Panc1 (cell line): ENCODE measurements around the gene CA5A. TPM values are rescaled to one million over a fixed set of nuclear protein-coding genes. Genes with fewer than 3 reads are reported as not detected.
"Not testable (repeated sequence)": the region's sequence is repeated elsewhere in the genome, so short reads cannot be mapped to it uniquely, and the experiment has no call there.

Experiments used
- ATAC-seq: fragments of 200-7000 bp; cut with Tn5 transposase; 2 replicates; pipeline ENCODE4 v1.9.1; 2020; ENCODE audit warnings: mild to moderate bottlenecking, moderate library complexity
- Bru-seq: library from RNA; stranded (reverse); fragments of 400-500 nt; gene quantifications from one replicate; lab custom pipeline; 2021; lab: Mats Ljungman, UMichigan
- BruChase-seq, 2 experiments: library from RNA; stranded (reverse); fragments of 400-500 nt; gene quantifications; one replicate each; lab custom pipeline; 2021; lab: Mats Ljungman, UMichigan
- BruUV-seq: library from RNA; stranded (reverse); fragments of 400-500 nt; replicated peaks from 2 replicates; lab custom pipeline; 2021; lab: Mats Ljungman, UMichigan
- CTCF ChIA-PET: fragments of 300-600 bp; sonication (Branson Sonifier 250); formaldehyde crosslinking; loops from one replicate; lab custom pipeline; 2022; ENCODE audit warnings: antibody characterized with exemption; lab: Charles Lee
- POLR2A ChIA-PET: fragments of 300-600 bp; sonication (Branson Sonifier 250); formaldehyde crosslinking; loops from one replicate; lab custom pipeline; 2022; ENCODE audit warnings: antibody characterized with exemption; lab: Charles Lee
- DNase-seq: peaks from one replicate; pipeline ENCODE4 v3.0.0-alpha.2; 2010; ENCODE audit warnings: low read depth, low spot score
- H3K27ac ChIP-seq: 2 replicates; pipeline ENCODE4 v1.5.1; 2011; ENCODE audit warnings: mild to moderate bottlenecking, low read length, inconsistent platforms
- H3K27me3 ChIP-seq: fragments of 200-500 bp; sonication (Bioruptor generic); 2 replicates; pipeline ENCODE4 v1.6.0; 2014; ENCODE audit warnings: low read length, inconsistent platforms; ENCODE audit not compliant: control insufficient read depth, insufficient read depth
- H3K36me3 ChIP-seq: fragments of 200-500 bp; sonication (Bioruptor generic); 2 replicates; pipeline ENCODE4 v1.5.1; 2014; ENCODE audit warnings: inconsistent platforms, mild to moderate bottlenecking, low read length, moderate library complexity; ENCODE audit not compliant: control insufficient read depth, insufficient read depth
- H3K4me1 ChIP-seq: 2 replicates; pipeline ENCODE4 v1.5.1; 2011; ENCODE audit warnings: inconsistent platforms, mild to moderate bottlenecking, low read length, moderate library complexity; ENCODE audit not compliant: control insufficient read depth, insufficient read depth
- H3K4me3 ChIP-seq, 2 experiments: 2 replicates each; pipeline ENCODE4 v1.5.1; 2011 to 2012; ENCODE audit warnings: low read depth in 2 of 2, low read length in 2 of 2, mild to moderate bottlenecking in 2 of 2, inconsistent platforms in 1 of 2, moderate library complexity in 1 of 2
- H3K9me3 ChIP-seq: fragments of 200-500 bp; sonication (Bioruptor generic); 2 replicates; pipeline ENCODE4 v1.5.1; 2014; ENCODE audit warnings: low read depth, mild to moderate bottlenecking, inconsistent platforms, low read length, moderate library complexity; ENCODE audit not compliant: control insufficient read depth, insufficient read depth
- CTCF ChIP-seq: fragments of 450-650 bp; IDR thresholded peaks from 2 replicates; pipeline ENCODE4 v1.5.1; 2017; ENCODE audit warnings: mild to moderate bottlenecking
- POLR2AphosphoS5 ChIP-seq: IDR thresholded peaks from 2 replicates; pipeline ENCODE4 v1.6.1; 2012; ENCODE audit warnings: mild to moderate bottlenecking, low read depth, low read length, moderate library complexity
- REST ChIP-seq, 2 experiments: IDR thresholded peaks; 2 replicates each; pipeline ENCODE4 v1.6.1; 2011 to 2012; ENCODE audit warnings: low read depth in 2 of 2, control low read depth in 1 of 2, low read length in 1 of 2, mild to moderate bottlenecking in 1 of 2, moderate library complexity in 1 of 2; ENCODE audit not compliant: insufficient read depth in 1 of 2
- SIN3A ChIP-seq: IDR thresholded peaks from 2 replicates; pipeline ENCODE4 v1.6.1; 2012; ENCODE audit warnings: low read depth, mild to moderate bottlenecking, low read length, moderate library complexity, borderline replicate concordance; ENCODE audit not compliant: insufficient read depth
- TCF7L2 ChIP-seq: IDR thresholded peaks from 2 replicates; pipeline ENCODE4 v1.6.1; 2011; ENCODE audit warnings: mild to moderate bottlenecking, low read depth, low read length, inconsistent platforms
- in situ Hi-C: cut with HindIII; loops from 2 replicates; pipeline ENCODE4 v1.10.0; 2016; ENCODE audit warnings: low sequenced_read_pairs, low pct_unique_long_range_greater_than_20kb
- intact Hi-C: fragments of 100-400 bp; cut with micrococcal nuclease; formaldehyde crosslinking; loops from one replicate; pipeline ENCODE4 v1.10.0; 2022; ENCODE audit not compliant: unreplicated experiment
- long read RNA-seq: library from polyadenylated mRNA; unstranded; transcript quantifications from one replicate; pipeline ENCODE4 v2.0.0, GENCODE V29; 2021; ENCODE audit not compliant: unreplicated experiment
- polyA plus RNA-seq: library from polyadenylated mRNA; unstranded; fragments of >200 nt; gene quantifications from one replicate; pipeline ENCODE4 v1.2.1, GENCODE V29; 2012; ENCODE audit warnings: missing spikeins; ENCODE audit not compliant: insufficient read length
- total RNA-seq: library from RNA; stranded (reverse); gene quantifications from one replicate; pipeline ENCODE4 v1.2.1, GENCODE V29; 2021; ENCODE audit not compliant: unreplicated experiment

Gene CA5A
- not detected for total RNA-seq
- polyA plus RNA-seq: 0.06 TPM
- Bru-seq, nascent RNA: percentile 11 among the genes with signal in this experiment
- BruChase-seq, experiment 1, labeled RNA remaining after a 2-hour chase: percentile 9 among the genes with signal in this experiment
- BruChase-seq, experiment 2, labeled RNA remaining after a 6-hour chase: percentile 7 among the genes with signal in this experiment
- long read RNA-seq: 0 reads

DNA sequence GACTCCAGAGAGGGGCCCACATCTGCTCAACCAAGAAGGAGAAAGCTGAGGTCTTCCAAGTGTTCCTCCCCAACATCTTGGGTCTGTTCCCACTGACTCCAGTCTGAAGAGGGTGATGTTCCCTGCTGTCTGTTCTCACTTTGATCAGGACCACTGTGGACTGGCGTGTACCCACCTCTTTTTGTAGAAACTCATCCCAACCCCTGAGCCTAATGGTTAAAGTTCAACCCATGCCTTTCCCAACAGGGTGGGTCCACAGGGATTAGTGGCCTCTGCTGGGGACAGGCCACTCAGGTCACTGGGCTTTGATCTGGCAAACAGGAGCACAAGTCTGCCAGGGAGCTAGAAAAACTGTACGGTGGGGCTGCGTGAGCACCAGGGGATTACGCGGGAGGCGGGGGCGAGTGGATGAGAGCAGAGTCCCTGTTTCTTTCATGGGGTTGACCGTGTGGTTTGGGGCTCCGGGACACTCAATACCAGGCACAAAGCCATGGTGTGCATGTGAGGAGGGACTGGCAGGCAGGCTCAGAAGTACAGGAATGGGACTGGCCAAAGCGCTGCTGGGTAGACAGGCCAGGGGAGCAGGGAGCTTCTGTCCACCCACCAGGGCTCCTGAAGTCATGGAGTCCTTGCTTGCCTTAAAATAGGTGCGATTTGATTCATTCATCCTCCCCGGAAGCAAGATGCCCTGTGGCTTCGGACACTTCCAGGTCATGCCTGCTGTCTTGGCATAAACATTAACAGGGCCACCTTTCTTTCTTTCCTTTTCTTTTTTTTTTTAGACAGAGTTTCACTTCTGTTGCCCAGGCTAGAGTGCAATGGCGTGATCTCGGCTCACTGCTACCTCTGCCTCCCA, at the start of gene CA5A:
TSS of gene CA5A (minus strand) at position 155 of the 856 bp plus-strand sequence. CDS start at position 76, 79 bp downstream.
- H3K27me3 ChIP-seq: no peaks in the 10 kb centered on the region
- no peak for TF ChIP-seq REST (IDR thresholded peaks at IDR 0.05; ENCODE audit: insufficient read depth in 1 of 2, low read depth in 2 of 2, low read length in 1 of 2)
- TF ChIP-seq CTCF: no peak
- TF ChIP-seq TCF7L2: no peak
- TF ChIP-seq SIN3A: no peak
- no peak for TF ChIP-seq POLR2AphosphoS5
- in situ Hi-C loops (no loop called here), intact Hi-C loops (no loop called here)
- ChIA-PET POLR2A (interaction anchor here (0.6 kb wide), 1 partner anchor 9 kb away, joined by 4 read pairs; no protein-coding TSS in a partner anchor), CTCF (no interaction called here)
- DNase-seq (no peak), ATAC-seq (no peak)
- no peaks in the 10 kb centered on the region for H3K9me3 ChIP-seq
- no peaks in the 10 kb centered on the region for H3K36me3 ChIP-seq
- H3K4me1 ChIP-seq: no peaks in the 10 kb centered on the region
- no TSS peak for BruUV-seq
- H3K4me3 ChIP-seq: no peak within 1 kb of the TSS
- H3K27ac ChIP-seq: no peak within 1 kb of the TSS

GRCh38 chr16:87985493-87985892, 49.2 kb upstream of the CA5A start:
- ATAC-seq, H3K4me3 ChIP-seq, H3K27me3 ChIP-seq, in situ Hi-C loops, DNase-seq, H3K36me3 ChIP-seq, POLR2A ChIA-PET, BruUV-seq, intact Hi-C loops, CTCF ChIA-PET, H3K4me1 ChIP-seq, H3K27ac ChIP-seq, H3K9me3 ChIP-seq: not testable (repeated sequence)
